ENCODE data around the gene SPN.
"Not testable (repeated sequence)": the region's sequence is repeated elsewhere in the genome, so short reads cannot be mapped to it uniquely, and the experiment has no call there.

Gene SPN

GRCh38 chr16:29663016-29663806, at the start of gene SPN:
TSS of gene SPN (plus strand) at chr16:29663247. CDS start at chr16:29663729, 482 bp downstream.
- no peak for FAIRE-seq

DNA sequence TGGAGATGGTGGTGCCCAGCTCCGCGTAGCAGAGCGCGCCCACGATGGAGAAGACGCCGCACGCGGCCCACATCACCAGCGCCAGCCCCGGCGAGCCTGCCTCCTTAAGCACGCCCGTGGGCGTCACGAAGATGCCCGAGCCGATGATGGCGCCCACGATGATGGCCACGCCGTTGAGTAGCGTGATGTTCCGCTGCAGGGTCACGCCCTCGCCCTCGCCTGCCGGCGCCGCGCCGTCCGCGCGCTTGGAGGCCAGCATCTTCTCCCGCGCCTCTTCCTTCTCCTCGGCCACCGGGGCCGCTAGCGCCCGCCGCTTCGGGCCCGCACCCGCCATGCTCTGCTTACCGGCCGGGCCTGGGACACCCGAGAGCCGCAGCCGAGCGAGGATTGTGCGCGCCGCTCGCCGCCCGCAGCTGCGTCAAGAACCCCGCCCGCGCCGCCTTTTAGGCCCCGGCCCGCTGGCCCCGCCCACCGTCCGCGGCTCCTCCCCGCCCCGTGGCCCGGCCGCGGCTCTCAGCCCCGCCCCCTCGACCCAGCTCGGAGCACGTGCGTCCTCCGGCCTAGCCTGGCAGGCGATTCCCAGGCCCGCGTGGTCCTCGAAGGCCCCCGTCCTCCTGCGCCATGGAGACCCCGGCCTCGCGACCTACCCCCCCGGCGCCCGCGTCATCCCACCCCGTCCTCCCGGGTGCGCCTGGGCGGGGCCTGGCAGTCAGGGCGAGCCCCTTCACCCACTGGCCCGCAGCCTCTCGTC, 49.6 kb upstream of the SPN start:
- FAIRE-seq: not testable (repeated sequence)

- FAIRE-seq: not testable (repeated sequence)
These were observed 48.2 kb upstream of the SPN start for GRCh38 chr16:29614691-29615314.

- not testable (repeated sequence) for FAIRE-seq
These were observed 46.9 kb upstream of the SPN start for GRCh38 chr16:29616127-29616526.

- FAIRE-seq: not testable (repeated sequence)
These were observed 42.5 kb upstream of the SPN start for GRCh38 chr16:29620591-29620990.

DNA sequence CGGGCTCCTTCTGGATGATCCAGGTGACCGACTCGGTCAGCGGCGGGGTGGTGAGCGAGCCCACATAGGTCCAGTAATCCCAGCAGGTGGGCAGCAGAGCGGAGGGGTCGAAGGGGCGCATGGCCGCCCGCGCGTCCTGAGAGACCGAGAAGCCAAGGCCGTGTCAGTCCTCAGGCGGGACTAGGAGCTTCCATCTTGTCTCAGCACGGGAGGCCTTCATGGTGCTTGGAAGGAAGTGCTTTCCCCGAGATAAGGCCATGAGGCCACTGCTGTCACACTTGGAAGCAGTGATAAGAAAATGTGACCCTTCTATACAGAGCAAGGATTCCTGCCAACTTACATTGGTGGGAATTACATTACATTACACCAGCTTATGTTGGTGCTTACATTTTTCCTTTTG, 40.3 kb upstream of the SPN start:
- FAIRE-seq: not testable (repeated sequence)

DNA sequence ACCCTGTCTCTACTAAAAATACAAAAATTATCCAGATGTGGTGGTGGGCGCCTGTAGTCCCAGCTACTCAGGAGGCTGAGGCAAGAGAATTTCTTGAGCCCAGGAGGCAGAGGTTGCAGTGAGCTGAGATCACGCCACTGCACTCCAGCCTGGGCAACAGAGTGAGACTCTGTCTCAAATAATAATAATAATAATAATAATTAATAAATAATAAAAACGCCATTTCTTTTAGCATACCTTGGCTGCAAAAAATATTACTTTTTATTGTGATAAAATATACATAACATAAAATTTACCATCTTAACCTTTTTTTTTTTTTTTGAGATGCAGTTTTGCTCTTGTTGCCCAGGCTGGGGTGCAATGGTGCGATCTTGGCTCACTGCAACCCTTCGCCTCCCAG, 39.8 kb upstream of the SPN start:
- FAIRE-seq: not testable (repeated sequence)

DNA sequence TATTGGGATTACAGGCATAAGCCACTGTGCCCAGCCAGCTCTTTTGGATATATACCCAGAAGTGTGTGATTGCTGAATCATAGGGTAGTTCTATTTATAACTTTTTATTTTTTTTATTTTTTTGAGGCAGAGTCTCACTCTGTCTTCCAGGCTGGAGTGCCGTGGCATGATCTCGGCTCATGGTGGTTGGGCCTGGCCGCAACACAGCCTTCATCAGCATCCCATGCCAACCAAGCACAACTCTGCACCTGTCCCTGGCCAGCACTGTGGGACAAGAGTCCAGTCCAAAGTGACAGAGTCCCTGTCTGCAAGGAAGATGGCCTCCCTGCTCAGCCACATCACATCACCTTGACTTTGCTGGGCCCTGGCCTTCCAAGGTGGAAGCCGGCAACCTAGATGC, 37.9 kb upstream of the SPN start:
- FAIRE-seq: not testable (repeated sequence)

DNA sequence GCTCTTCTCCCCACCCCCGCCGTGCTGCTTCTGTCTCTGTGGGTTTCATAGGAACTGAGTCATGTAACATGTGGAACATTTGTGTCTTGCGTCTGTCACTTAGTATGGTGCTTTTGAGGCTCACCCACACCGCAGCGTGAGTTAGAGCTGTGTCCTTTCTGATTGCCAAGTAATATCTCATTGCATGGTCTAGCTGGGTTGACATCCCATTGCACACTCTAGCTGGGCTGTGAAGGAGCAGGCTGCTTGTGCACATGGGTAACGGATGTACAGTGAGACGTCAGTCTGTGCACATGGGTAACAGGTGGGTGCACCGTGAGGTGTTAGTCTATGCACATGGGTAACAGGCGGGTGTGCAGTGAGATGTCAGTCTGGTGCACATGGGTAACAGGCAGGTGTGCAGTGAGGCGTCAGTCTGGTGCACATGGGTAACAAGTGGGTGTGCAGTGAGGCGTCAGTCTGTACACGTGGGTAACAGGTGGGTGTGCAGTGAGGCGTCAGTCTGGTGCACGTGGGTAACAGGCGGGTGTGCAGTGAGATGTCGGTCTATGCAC, 36.2 kb upstream of the SPN start:
- FAIRE-seq: not testable (repeated sequence)

GRCh38 chr16:29627661-29628075, 35.4 kb upstream of the SPN start:
- FAIRE-seq: not testable (repeated sequence)

DNA sequence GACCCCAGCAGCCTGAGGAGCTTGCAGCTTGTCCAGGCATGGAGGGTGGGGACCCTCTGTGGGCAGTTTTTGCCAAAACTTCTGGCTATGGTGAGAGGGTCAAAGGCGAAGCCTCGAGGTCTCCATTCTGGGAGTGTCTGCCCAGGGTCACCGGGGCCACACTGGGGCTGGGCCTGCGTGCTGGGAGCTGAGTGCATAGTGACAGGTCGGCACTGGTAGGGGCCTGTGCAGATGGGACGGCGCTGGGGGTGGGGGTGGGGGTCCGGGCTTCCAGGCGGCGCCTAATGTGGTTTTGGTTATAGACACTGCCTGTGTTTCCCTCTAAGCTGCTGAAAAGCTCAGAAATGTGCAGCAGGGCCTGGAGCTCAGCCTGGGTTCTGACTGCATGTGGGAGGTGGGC, 34.3 kb upstream of the SPN start:
- not testable (repeated sequence) for FAIRE-seq

DNA sequence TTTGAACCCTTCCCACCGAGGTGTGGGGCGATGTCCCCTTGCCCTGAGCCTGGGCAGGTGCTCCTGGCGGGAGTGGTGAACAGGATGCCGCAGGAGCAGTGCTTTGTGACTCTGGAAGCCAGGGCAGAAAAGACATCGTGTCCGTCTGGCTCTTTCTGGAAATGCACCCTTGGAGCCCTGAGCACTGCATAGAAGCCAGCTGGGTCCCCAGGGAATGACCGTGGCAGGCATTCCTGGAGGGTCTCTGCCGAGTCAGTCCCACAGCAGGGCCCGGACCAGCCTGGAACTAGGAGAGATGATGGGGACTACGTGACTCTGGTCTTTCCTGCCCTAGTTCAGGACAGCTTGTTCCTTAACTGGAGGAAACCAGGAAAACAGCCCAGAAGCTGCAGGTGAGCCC, 33.7 kb upstream of the SPN start:
- FAIRE-seq: not testable (repeated sequence)

- not testable (repeated sequence) for FAIRE-seq
These were observed 31.4 kb upstream of the SPN start for GRCh38 chr16:29631658-29632057.

DNA sequence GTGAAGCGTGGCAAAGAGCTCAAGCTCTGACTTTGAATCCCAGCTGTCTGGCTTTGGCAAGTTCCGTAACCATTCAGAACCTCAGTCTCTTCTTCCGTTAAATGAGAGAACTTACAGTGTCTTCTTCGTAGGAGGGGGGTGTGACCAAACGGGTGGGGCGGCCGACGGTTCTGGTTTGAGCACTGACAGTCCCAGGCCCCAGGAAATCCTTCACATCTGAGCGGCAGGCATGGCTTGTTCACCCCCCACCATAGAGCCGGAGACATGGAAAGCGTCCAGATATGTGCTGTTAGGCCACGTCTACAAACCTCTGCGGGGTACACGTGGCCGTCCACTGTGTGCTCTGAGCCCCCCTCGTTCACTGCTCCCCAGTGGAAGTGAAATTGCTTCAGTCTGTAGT, 27.1 kb upstream of the SPN start:
- not testable (repeated sequence) for FAIRE-seq

- FAIRE-seq: not testable (repeated sequence)
These were observed 26.7 kb upstream of the SPN start for GRCh38 chr16:29636368-29636767.

DNA sequence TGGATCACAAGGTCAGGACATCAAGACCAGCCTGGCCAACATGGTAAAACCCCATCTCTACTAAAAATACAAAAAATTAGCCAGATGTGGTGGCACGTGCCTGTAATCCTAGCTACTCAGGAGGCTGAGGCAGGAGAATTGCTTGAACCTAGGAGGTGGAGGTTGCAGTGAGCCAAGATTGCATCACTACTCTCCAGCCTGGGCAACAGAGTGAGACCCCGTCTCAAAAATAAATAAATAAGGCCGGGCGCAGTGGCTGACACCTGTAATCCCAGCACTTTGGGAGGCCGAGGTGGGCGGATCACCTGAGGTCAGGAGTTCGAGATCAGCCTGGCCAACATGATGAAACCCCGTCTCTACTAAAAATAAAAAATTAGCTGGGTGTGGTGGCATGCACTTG, 24.3 kb upstream of the SPN start:
- FAIRE-seq: not testable (repeated sequence)

- FAIRE-seq: no peak
These were observed 21.5 kb upstream of the SPN start for GRCh38 chr16:29641561-29641960.

DNA sequence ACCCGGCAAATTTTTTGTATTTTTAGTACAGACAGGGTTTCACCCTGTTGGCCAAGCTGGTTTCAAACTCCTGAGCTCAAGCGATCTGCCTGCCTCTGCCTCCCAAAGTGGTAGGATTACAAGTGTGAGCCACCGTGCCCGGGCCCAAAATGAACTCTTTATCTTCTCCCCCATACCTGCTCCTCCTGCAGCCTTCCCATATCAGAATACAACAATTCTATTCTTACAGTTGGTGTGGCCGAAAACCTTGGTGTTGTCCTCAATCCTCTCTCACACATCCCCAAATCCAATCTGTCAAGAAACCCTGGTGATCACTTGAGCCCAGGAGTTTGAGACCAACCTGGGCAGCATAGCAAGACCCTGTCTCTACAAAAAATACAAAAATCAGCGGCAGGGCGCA, 19.5 kb upstream of the SPN start:
- no peak for FAIRE-seq

DNA sequence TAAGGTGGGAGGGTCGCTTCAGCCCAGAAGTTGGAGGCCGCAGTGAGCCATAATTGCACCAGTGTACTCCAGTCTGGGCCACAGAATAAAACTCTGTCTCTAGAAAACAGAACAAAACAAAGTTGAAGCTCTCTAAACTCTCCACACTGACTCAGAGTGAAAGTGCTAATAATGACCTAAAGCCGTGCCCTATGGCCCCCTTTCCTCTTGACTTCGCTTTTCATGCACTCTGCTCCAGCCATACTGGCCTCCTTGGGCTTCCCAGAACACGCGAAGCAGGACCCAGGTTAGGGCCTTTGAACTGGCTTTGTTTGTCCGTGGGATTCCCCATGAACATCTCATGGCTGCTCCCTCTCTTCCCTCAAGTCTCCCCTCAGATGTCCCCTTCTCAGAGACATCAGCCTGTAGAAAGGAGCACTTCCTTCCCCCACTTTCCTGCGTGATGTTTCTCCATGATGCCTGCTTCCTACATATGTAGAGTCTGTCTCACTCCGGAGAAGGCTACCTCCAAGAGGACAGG, 18.6 kb upstream of the SPN start:
- no peak for FAIRE-seq

DNA sequence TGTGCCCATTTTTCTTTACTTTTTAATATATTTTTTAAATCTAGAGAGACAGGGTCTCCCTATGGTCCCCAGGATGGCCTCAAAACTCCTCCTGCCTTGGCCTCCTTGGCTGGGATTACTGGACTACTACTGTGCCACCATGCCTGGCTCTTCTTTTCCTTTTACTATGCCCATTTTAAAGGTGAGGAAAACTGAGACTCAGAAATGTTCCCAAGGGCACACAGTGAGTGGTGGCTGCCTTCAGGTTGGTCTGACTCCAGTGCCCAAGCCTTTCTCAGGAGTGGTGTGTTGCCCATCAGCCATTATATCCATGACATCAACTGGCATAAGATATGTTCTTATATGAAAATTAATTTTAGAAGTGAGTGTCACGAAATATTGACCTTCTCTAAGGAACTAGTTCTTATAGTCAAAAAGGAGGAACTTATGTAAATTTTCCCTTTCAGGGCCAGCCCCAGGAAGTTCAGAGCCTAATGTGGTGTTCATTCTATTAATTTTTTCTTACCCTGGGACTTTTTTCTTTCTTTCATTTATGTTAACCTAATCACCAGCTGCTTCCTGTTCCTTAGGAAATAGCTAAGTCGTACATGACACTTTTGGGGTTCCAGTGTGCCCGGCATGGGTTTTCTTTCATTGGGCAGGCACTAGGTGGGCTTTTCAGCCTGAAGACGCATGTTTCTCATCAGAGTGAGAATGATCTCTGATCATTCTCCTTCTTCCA, 17.9 kb upstream of the SPN start:
- no peak for FAIRE-seq

DNA sequence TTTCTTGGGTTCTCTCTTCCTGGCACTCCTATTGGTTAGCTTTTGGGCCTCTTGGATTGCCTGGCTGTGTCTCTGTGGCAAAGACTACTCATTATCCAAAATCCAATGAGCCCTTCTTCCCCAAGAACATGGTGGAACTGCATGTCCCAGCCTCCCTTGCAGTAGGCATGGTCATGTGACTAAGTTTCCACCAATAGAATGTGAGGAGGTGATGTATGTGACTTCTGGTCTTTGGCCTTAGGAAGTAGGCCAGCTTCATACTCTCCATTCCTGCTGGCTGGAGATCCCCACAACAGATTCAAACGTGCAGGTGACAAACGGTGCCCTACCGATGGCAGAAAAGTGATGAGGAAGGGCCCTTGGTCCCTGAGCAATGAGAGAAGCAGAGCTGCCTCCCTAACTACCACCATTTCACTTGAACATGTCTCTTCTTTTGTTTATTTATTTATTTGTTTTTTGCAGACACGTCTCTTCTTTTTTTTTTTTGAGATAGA, 17.3 kb upstream of the SPN start:
- no peak for FAIRE-seq

DNA sequence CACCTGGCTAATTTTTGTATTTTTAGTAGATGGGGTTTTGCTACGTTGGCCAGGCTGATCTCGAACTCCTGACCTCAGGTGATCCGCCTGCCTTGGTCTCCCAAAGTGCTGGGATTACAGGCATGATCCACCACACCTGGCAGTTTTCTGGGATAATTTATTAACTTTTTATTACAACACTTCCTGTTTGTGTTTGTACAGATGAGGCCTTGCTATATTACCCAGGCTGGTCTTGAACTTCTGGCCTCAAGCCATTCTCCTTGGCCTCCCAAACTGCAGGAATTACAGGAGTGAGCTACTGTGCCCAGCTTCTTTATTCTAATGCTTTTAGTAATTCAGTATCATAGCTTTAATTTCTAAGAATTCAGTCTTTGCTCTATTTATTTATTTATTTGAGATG, 16.1 kb upstream of the SPN start:
- no peak for FAIRE-seq

All from islet of Langerhans (tissue), 1 donor.